HFFc6 (cell line): Measurements from ENCODE around the gene FOXK2. TPM values are rescaled to one million over a fixed set of nuclear protein-coding genes. Genes with fewer than 3 reads are reported as not detected.
"Not testable (repeated sequence)": the region's sequence is repeated elsewhere in the genome, so short reads cannot be mapped to it uniquely, and the experiment has no call there.

ENCODE experiments used
- DNase-seq: peaks from one replicate; pipeline ENCODE4 v3.0.0-alpha.2; 2018
- H3K27ac Mint-ChIP-seq: 2 replicates; pipeline ENCODE4 v1.8.0; 2020; ENCODE audit warnings: mild to moderate bottlenecking, mixed read lengths
- H3K27me3 Mint-ChIP-seq: 2 replicates; pipeline ENCODE4 v1.8.0; 2021; ENCODE audit warnings: mild to moderate bottlenecking, moderate library complexity, mixed read lengths; ENCODE audit not compliant: insufficient read depth
- H3K36me3 Mint-ChIP-seq: 2 replicates; pipeline ENCODE4 v1.8.0; 2021; ENCODE audit warnings: low read depth, mixed read lengths
- H3K4me1 Mint-ChIP-seq: 2 replicates; pipeline ENCODE4 v1.8.0; 2020; ENCODE audit warnings: low read depth, mixed read lengths
- H3K4me3 Mint-ChIP-seq: 2 replicates; pipeline ENCODE4 v1.8.0; 2020; ENCODE audit warnings: mild to moderate bottlenecking, moderate library complexity, mixed read lengths
- H3K9me3 Mint-ChIP-seq: 2 replicates; pipeline ENCODE4 v1.8.0; 2020; ENCODE audit warnings: mild to moderate bottlenecking, mixed read lengths
- total RNA-seq, 6 experiments: library from RNA; stranded (reverse); fragmentation: NEBNext Ultra II Directional; extraction: Animal tissue kit (Norgen Biotek cat#: 25700); gene quantifications; 2 replicates in 1 of 6; 3 replicates in 5 of 6; pipeline ENCODE4 v1.2.3, GENCODE V29; 2021
- TF ChIP-seq, protein P1 (sequence below): fragments of 200-600 bp; sonication (generic); IDR thresholded peaks from 2 replicates; pipeline ENCODE4 v1.5.0; 2021; ENCODE audit warnings: antibody characterized with exemption, mild to moderate bottlenecking

The FOXK2 gene
- total RNA-seq, 6 experiments from 2014 or later: 38.6 to 46.3 (median 41.1) TPM

DNA sequence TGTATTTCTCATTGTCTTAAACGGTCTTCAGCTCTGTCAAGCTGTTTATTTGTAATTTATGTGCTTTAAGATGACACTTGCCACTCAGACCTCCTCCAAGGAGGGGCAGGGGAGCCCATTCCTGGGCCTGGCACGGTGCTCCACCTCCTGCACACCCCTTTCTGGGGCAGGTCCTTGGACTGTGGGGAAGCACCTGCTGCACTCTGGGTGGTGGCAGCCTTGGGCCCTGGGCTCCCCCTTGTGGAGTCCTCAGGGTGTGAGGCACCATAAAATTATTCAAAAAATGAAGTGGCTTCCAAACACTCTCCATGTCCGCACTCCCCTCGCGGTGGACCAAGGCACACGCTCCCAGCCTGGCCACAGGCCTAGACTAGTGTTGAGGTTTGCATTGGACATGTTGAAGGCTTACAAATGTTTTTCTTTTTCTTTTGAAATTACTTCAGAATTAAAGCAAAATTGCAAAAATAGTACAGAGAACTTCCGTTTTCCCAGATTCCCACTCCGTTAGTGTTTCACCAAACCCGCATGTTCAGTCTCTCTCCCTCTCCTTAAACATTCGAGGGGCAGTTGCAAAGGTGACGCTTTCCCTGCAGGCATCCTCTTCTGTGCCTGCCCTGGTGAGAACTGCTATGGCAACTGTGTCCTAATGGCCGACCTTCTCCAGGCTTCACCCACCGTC is 32.4 kb downstream of the FOXK2 start:
- H3K4me3 Mint-ChIP-seq: no peak overlapping the region
- TF ChIP-seq, protein P1, sequence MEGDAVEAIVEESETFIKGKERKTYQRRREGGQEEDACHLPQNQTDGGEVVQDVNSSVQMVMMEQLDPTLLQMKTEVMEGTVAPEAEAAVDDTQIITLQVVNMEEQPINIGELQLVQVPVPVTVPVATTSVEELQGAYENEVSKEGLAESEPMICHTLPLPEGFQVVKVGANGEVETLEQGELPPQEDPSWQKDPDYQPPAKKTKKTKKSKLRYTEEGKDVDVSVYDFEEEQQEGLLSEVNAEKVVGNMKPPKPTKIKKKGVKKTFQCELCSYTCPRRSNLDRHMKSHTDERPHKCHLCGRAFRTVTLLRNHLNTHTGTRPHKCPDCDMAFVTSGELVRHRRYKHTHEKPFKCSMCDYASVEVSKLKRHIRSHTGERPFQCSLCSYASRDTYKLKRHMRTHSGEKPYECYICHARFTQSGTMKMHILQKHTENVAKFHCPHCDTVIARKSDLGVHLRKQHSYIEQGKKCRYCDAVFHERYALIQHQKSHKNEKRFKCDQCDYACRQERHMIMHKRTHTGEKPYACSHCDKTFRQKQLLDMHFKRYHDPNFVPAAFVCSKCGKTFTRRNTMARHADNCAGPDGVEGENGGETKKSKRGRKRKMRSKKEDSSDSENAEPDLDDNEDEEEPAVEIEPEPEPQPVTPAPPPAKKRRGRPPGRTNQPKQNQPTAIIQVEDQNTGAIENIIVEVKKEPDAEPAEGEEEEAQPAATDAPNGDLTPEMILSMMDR: peak; percentile 87
- H3K4me1 Mint-ChIP-seq: peaks cover 22% of the 10 kb centered on the region
- H3K27me3 Mint-ChIP-seq: no peaks in the 10 kb centered on the region
- H3K9me3 Mint-ChIP-seq: no peaks in the 10 kb centered on the region
- peak; percentile 57 for DNase-seq
- H3K36me3 Mint-ChIP-seq: no peaks in the 10 kb centered on the region
- H3K27ac Mint-ChIP-seq: peak overlapping the region; percentile 36

DNA sequence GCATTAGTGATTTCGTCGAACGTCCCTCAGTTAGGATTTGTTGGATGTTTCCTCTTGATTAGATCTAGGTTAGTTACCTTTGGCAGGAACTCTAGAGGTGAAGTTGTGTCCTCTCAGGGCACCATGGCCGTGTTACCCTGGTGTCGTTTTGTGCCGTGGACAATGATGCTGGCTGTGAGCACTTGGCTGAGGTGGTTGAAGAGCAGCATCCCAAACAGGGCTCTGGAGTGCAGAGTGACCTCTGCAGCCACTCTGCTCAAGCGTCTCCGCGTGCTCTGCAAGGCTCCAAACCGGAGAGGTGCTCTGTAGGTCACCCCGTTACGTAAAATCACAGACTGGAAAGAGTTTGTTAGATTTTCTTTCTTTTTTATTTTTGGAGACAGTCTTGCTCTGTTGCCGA is 33.0 kb downstream of the FOXK2 start:
- Mint-ChIP-seq H3K36me3 (no peaks in the 10 kb centered on the region), H3K27me3 (no peaks in the 10 kb centered on the region), H3K9me3 (no peaks in the 10 kb centered on the region), H3K4me1 (peaks cover 22% of the 10 kb centered on the region), H3K4me3 (no peak overlapping the region), H3K27ac (no peak overlapping the region; the same call in 1 of the 2 replicates)
- DNase-seq: no peak
- TF ChIP-seq, protein P1: no peak

DNA sequence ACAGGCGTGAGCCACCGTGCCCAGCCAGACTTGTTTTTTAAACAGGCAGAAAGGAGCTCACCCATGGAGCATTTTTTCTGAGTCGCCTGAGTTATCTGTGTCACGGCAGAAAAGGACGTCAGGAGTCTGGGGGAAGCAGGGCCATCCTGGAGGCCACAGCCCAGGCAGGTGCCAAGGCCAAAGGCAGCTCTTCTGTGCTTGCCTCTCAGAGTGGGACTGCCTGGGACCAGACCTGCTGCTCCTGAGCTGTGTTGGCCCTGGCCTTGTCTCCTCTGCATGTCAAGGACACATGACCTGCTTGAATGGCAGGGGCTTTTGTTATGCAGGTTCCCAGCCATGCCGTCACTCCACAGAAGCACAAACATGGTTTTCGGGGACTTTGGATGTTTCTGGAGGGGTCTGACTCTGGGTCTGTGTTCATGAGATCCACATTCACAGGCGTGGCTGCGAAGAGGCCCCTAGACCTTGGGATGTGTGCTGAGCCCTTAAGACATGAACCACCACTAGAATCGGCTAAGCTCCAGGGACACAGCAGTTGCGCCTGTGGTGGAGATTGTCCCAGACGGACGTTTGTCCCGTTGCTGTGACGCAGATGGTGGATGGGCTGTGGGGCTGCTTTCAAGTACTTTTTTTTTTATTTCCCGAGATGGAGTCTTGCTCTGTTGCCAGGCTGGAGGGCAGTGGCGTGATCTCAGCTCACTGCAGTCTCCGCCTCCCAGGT is 33.8 kb downstream of the FOXK2 start:
- H3K4me3 Mint-ChIP-seq: no peak overlapping the region
- TF ChIP-seq, protein P1: no peak
- no peaks in the 10 kb centered on the region for H3K27me3 Mint-ChIP-seq
- no peaks in the 10 kb centered on the region for H3K9me3 Mint-ChIP-seq
- no peaks in the 10 kb centered on the region for H3K36me3 Mint-ChIP-seq
- peaks cover 22% of the 10 kb centered on the region for H3K4me1 Mint-ChIP-seq
- DNase-seq: no peak
- H3K27ac Mint-ChIP-seq: no peak overlapping the region

GRCh38 chr17:82557510-82557909 is 38.0 kb downstream of the FOXK2 start:
- not testable (repeated sequence) for H3K4me3 Mint-ChIP-seq, H3K27me3 Mint-ChIP-seq, H3K36me3 Mint-ChIP-seq, H3K27ac Mint-ChIP-seq, DNase-seq, H3K9me3 Mint-ChIP-seq
- peaks cover 23% of the 10 kb centered on the region for H3K4me1 Mint-ChIP-seq

DNA sequence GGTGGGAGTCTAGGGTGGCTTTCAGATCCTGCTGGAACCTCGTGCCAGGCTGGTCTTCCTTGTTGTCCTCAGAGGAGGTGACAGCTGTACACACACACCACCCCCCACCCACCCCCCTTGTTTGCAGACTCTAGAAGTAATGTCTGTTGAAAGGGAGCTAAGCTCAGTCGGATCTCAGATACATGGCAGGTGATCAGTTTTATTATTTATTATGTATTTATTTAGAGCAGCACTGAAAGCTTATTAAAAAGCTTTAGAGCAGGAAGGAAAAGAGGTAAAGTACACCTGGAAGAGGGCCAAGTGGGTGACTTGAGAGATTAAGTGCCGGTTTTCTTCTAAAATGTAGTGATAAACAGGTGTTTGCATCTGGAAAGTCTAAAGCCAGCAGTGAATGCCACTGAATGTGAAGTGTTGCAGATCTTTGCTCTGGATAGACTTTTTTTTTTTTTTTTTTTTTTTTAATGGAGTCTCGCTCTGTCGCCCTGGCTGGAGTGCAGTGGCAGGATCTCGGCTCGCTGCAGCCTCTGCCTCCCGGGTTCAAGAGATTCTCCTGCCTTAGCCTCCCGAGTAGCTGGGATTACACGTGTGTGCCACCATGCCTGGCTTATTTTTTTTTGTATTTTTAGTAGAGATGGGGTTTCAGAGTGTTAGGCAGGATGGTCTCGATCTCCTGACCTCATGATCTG is 40.2 kb downstream of the FOXK2 start:
- Mint-ChIP-seq H3K4me3 (no peak overlapping the region), H3K36me3 (no peaks in the 10 kb centered on the region), H3K27ac (no peak overlapping the region), H3K27me3 (no peaks in the 10 kb centered on the region), H3K9me3 (no peaks in the 10 kb centered on the region), H3K4me1 (peaks cover 13% of the 10 kb centered on the region)
- TF ChIP-seq, protein P1: no peak
- DNase-seq: no peak

GRCh38 chr17:82560252-82560642 is 40.7 kb downstream of the FOXK2 start:
- Mint-ChIP-seq H3K4me1 (peaks cover 14% of the 10 kb centered on the region), H3K36me3 (peaks cover 2% of the 10 kb centered on the region; the same call in 1 of the 2 replicates), H3K4me3 (no peak overlapping the region), H3K9me3 (no peaks in the 10 kb centered on the region), H3K27me3 (no peaks in the 10 kb centered on the region), H3K27ac (no peak overlapping the region)
- TF ChIP-seq, protein P1: no peak
- no peak for DNase-seq
